ENCODE measurements around the gene DLG4.

DNA sequence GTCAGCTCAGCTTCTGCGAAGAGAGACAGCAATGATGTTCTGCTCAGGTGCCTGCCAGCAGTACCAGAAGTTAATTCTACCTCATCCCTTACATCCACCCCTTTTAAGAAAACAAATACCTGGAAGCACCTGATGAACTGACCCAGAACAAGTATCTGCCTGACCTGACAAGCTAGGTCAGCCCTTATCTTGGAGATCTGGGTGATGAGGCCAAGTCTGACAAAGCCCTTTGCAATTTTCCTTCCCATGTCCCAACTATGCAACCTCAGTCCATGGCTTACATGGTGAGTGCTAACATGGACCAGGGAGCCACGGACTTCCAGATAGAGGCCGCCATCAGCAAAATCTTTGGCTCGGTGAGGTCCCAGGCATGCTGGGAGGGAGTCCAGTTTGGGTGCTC is 3.7 kb upstream of the DLG4 start:
- TF ChIP-seq, protein P1, sequence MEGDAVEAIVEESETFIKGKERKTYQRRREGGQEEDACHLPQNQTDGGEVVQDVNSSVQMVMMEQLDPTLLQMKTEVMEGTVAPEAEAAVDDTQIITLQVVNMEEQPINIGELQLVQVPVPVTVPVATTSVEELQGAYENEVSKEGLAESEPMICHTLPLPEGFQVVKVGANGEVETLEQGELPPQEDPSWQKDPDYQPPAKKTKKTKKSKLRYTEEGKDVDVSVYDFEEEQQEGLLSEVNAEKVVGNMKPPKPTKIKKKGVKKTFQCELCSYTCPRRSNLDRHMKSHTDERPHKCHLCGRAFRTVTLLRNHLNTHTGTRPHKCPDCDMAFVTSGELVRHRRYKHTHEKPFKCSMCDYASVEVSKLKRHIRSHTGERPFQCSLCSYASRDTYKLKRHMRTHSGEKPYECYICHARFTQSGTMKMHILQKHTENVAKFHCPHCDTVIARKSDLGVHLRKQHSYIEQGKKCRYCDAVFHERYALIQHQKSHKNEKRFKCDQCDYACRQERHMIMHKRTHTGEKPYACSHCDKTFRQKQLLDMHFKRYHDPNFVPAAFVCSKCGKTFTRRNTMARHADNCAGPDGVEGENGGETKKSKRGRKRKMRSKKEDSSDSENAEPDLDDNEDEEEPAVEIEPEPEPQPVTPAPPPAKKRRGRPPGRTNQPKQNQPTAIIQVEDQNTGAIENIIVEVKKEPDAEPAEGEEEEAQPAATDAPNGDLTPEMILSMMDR (IDR thresholded peaks at IDR 0.05) = no peak
- no peak for TF ChIP-seq POLR2A (IDR thresholded peaks at IDR 0.05)
